PC-9 (cell line): ENCODE results near the gene CTIF. TPM values are rescaled to one million over a fixed set of nuclear protein-coding genes. Genes with fewer than 3 reads are reported as not detected.

Experiments
- BruUV-seq: library from RNA; stranded (reverse); fragments of 400-500 nt; replicated peaks from 2 replicates; lab custom pipeline; 2021; lab: Mats Ljungman, UMichigan
- CTCF ChIA-PET: fragments of 300-600 bp; sonication (Branson Sonifier 250); formaldehyde crosslinking; loops from one replicate; lab custom pipeline; 2022; ENCODE audit warnings: antibody characterized with exemption; lab: Charles Lee
- POLR2A ChIA-PET: fragments of 300-600 bp; sonication (Branson Sonifier 250); formaldehyde crosslinking; loops from one replicate; lab custom pipeline; 2022; ENCODE audit warnings: antibody characterized with exemption; ENCODE audit not compliant: unreplicated experiment; lab: Charles Lee
- DNase-seq, 2 experiments: peaks; one replicate each; pipeline versions ENCODE4 v3.0.0 to v3.0.0-alpha.2; 2015 to 2022; ENCODE audit warnings: mixed read lengths in 1 of 2
- H2AFZ ChIP-seq: fragments of 200-600 bp; sonication (generic); 2 replicates; pipeline ENCODE4 v1.8.1; 2017; ENCODE audit warnings: antibody characterized with exemption
- H3F3A ChIP-seq: fragments of 200-600 bp; sonication (generic); 2 replicates; pipeline ENCODE4 v1.8.1; 2017; ENCODE audit warnings: antibody characterized with exemption, mild to moderate bottlenecking, low read depth; ENCODE audit not compliant: insufficient read depth
- H3K27ac ChIP-seq: fragments of 200-600 bp; sonication (generic); 2 replicates; pipeline ENCODE4 v1.6.1; 2016; ENCODE audit warnings: mixed run types
- H3K27me3 ChIP-seq: fragments of 200-600 bp; sonication (generic); 2 replicates; pipeline ENCODE4 v1.6.1; 2016; ENCODE audit warnings: low read depth, mixed run types; ENCODE audit not compliant: insufficient read depth
- H3K36me3 ChIP-seq: fragments of 200-600 bp; sonication (generic); 2 replicates; pipeline ENCODE4 v1.6.1; 2016; ENCODE audit warnings: low read depth, mixed run types
- H3K4me1 ChIP-seq: fragments of 200-600 bp; sonication (generic); replicated peaks from 2 replicates; pipeline ENCODE4 v1.6.1; 2016; ENCODE audit warnings: mixed run types; ENCODE audit not compliant: insufficient read depth
- H3K4me2 ChIP-seq: fragments of 200-600 bp; sonication (generic); 2 replicates; pipeline ENCODE4 v1.6.1; 2017; ENCODE audit warnings: mixed run types
- H3K4me3 ChIP-seq: fragments of 200-600 bp; sonication (generic); 2 replicates; pipeline ENCODE4 v1.6.1; 2016; ENCODE audit warnings: mixed run types
- H3K79me2 ChIP-seq: fragments of 200-600 bp; sonication (generic); 2 replicates; pipeline ENCODE4 v1.6.1; 2017; ENCODE audit warnings: low read depth, mixed run types
- H3K9me2 ChIP-seq: fragments of 200-600 bp; sonication (generic); 2 replicates; pipeline ENCODE4 v1.8.1; 2017; ENCODE audit warnings: mild to moderate bottlenecking; ENCODE audit not compliant: insufficient read depth
- H3K9me3 ChIP-seq: fragments of 200-600 bp; sonication (generic); 2 replicates; pipeline ENCODE4 v1.8.1; 2016; ENCODE audit warnings: low read depth; ENCODE audit not compliant: insufficient read depth
- H4K20me1 ChIP-seq: fragments of 200-600 bp; sonication (generic); 2 replicates; pipeline ENCODE4 v1.8.1; 2017; ENCODE audit not compliant: insufficient read depth
- CTCF ChIP-seq: fragments of 200-600 bp; sonication (generic); conservative IDR thresholded peaks from 2 replicates; pipeline ENCODE4 v1.6.1; 2017; ENCODE audit warnings: mixed run types, antibody characterized with exemption, mild to moderate bottlenecking, moderate library complexity
- EZH2 ChIP-seq: fragments of 200-600 bp; sonication (generic); IDR thresholded peaks from 2 replicates; pipeline ENCODE4 v1.8.0; 2017; ENCODE audit warnings: antibody characterized with exemption, low read depth
- intact Hi-C: fragments of 100-400 bp; cut with micrococcal nuclease; formaldehyde crosslinking; loops from one replicate; pipeline ENCODE4 v1.10.0; 2022; ENCODE audit not compliant: unreplicated experiment
- total RNA-seq: library from RNA; stranded (reverse); gene quantifications from 2 replicates; pipeline ENCODE4 v1.2.3, GENCODE V29; 2021

The CTIF gene
- total RNA-seq, 1 experiment from 2014 or later, result 26.2 TPM

- ChIA-PET CTCF (no interaction called here), POLR2A (no interaction called here)
- H3F3A ChIP-seq, result no peaks in the 10 kb centered on the region
- no TSS peak for BruUV-seq
- no peaks in the 10 kb centered on the region for H3K9me2 ChIP-seq
- H3K79me2 ChIP-seq, result no peaks in the 10 kb centered on the region
- H3K27ac ChIP-seq, result no peak overlapping the region
- no peaks in the 10 kb centered on the region for H3K9me3 ChIP-seq
- TF ChIP-seq CTCF (no peak), EZH2 (no peak)
- H3K27me3 ChIP-seq, result no peaks in the 10 kb centered on the region
- DNase-seq, result no peak
- no peak overlapping the region for H3K4me3 ChIP-seq
- H2AFZ ChIP-seq, result no peak overlapping the region
- H4K20me1 ChIP-seq, result no peaks in the 10 kb centered on the region
- intact Hi-C loops, result no loop called here
- no peaks in the 10 kb centered on the region for H3K36me3 ChIP-seq
- peaks cover 11% of the 10 kb centered on the region; the same call in 1 of the 2 replicates for H3K4me1 ChIP-seq
- no peak overlapping the region for H3K4me2 ChIP-seq
These were observed 17.1 kb upstream of the CTIF start for GRCh38 chr18:48521723-48522122.

- H3K4me3 ChIP-seq, result no peak overlapping the region
- H4K20me1 ChIP-seq, result no peaks in the 10 kb centered on the region
- no peak overlapping the region for H3K27ac ChIP-seq
- no peaks in the 10 kb centered on the region for H3K27me3 ChIP-seq
- TF ChIP-seq EZH2 (no peak), CTCF (no peak)
- no peak overlapping the region for H3K4me2 ChIP-seq
- H3F3A ChIP-seq, result no peaks in the 10 kb centered on the region
- DNase-seq, result no peak
- intact Hi-C loops, result no loop called here
- no peaks in the 10 kb centered on the region for H3K4me1 ChIP-seq
- BruUV-seq, result no TSS peak
- H3K9me2 ChIP-seq, result no peaks in the 10 kb centered on the region
- ChIA-PET POLR2A (no interaction called here), CTCF (no interaction called here)
- H2AFZ ChIP-seq, result no peak overlapping the region
- H3K79me2 ChIP-seq, result no peaks in the 10 kb centered on the region
- H3K9me3 ChIP-seq, result no peaks in the 10 kb centered on the region
- no peaks in the 10 kb centered on the region for H3K36me3 ChIP-seq
These were observed 13.2 kb upstream of the CTIF start for GRCh38 chr18:48525671-48526070.

- Histone ChIP-seq H3K4me1 (no peaks in the 10 kb centered on the region), H2AFZ (no peak overlapping the region), H3F3A (no peaks in the 10 kb centered on the region), H3K79me2 (no peaks in the 10 kb centered on the region), H4K20me1 (no peaks in the 10 kb centered on the region), H3K27ac (no peak overlapping the region), H3K36me3 (no peaks in the 10 kb centered on the region), H3K4me3 (no peak overlapping the region), H3K4me2 (no peak overlapping the region), H3K27me3 (no peaks in the 10 kb centered on the region), H3K9me2 (no peaks in the 10 kb centered on the region), H3K9me3 (no peaks in the 10 kb centered on the region)
- ChIA-PET POLR2A (no interaction called here), CTCF (no interaction called here)
- no TSS peak for BruUV-seq
- intact Hi-C loops, result no loop called here
- TF ChIP-seq CTCF, result no peak
- no peak for TF ChIP-seq EZH2
- no peak for DNase-seq
These were observed 11.4 kb upstream of the CTIF start for GRCh38 chr18:48527461-48527860.
